GM19397 (cell line): ENCODE measurements around the gene DLK1.

ENCODE experiments used
- ATAC-seq: cut with Tn5 transposase; IDR thresholded peaks from one replicate; pipeline ENCODE4 v1.9.1; 2021; ENCODE audit warnings: mild to moderate bottlenecking, moderate library complexity; ENCODE audit not compliant: unreplicated experiment

Gene DLK1

DNA sequence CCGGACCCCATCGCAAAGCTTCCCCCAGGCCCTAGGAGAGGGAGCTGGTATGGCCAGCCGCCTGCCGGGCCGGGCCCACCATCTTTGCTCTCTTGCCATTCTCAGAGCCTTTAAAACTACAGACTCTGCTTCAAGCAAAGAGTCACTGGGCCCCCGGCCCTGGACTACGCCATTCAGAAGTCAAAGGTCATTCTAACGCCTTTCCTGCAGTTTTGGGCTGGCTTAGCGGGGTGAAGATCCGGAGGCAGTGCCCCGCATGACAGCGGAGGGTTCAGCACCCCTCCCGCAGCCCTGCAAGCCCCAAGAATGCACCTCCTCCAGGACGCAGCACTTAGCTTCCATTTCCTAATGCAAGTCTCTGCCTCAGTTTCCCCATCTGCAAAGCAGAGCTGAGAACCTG, 61.0 kb downstream of the DLK1 start:
- no peak for ATAC-seq
